H9 (cell line): Measurements from ENCODE around the gene HERC6. TPM values are rescaled to one million over a fixed set of nuclear protein-coding genes. Genes with fewer than 3 reads are reported as not detected.
A peak's percentile ranks its signal among the peaks of the same experiment; 100 is the strongest.

Experiments used
- DNase-seq: peaks from one replicate; pipeline ENCODE4 v3.0.0-alpha.2; 2017
- H2AFZ ChIP-seq: one replicate; pipeline ENCODE4 v1.6.1; 2013; ENCODE audit warnings: mild to moderate bottlenecking, low read length, control low read depth, moderate library complexity
- H2AK5ac ChIP-seq: 2 replicates; pipeline ENCODE4 v1.6.1; 2013; ENCODE audit warnings: low read length, control low read depth, mixed read lengths; ENCODE audit not compliant: insufficient read length
- H2BK120ac ChIP-seq: one replicate; pipeline ENCODE4 v1.6.1; 2013; ENCODE audit warnings: low read depth, mild to moderate bottlenecking, low read length, control low read depth, inconsistent platforms; ENCODE audit not compliant: poor library complexity, severe bottlenecking
- H2BK12ac ChIP-seq: 2 replicates; pipeline ENCODE4 v1.6.1; 2013; ENCODE audit warnings: low read length, control low read depth, mixed read lengths, low read depth; ENCODE audit not compliant: insufficient read length
- H2BK15ac ChIP-seq: 2 replicates; pipeline ENCODE4 v1.6.1; 2013; ENCODE audit warnings: low read depth, low read length, control low read depth
- H2BK20ac ChIP-seq: one replicate; pipeline ENCODE4 v1.6.1; 2013; ENCODE audit warnings: low read depth, mild to moderate bottlenecking, low read length, control low read depth, inconsistent platforms; ENCODE audit not compliant: poor library complexity, severe bottlenecking
- H2BK5ac ChIP-seq: 2 replicates; pipeline ENCODE4 v1.6.1; 2013; ENCODE audit warnings: low read length, control low read depth, mixed read lengths; ENCODE audit not compliant: insufficient read length
- H3K14ac ChIP-seq: 2 replicates; pipeline ENCODE4 v1.6.1; 2013; ENCODE audit warnings: low read length, control low read depth; ENCODE audit not compliant: insufficient read depth
- H3K18ac ChIP-seq: 2 replicates; pipeline ENCODE4 v1.6.1; 2013; ENCODE audit warnings: low read depth, mild to moderate bottlenecking, mixed read lengths, low read length, control low read depth; ENCODE audit not compliant: insufficient read length
- H3K23ac ChIP-seq: 2 replicates; pipeline ENCODE4 v1.6.1; 2013; ENCODE audit warnings: low read length, control low read depth, mixed read lengths, low read depth; ENCODE audit not compliant: insufficient read length
- H3K23me2 ChIP-seq: 2 replicates; pipeline ENCODE4 v1.6.1; 2013; ENCODE audit warnings: low read depth, mild to moderate bottlenecking, mixed read lengths, low read length, control low read depth; ENCODE audit not compliant: insufficient read length, poor library complexity, severe bottlenecking
- H3K27ac ChIP-seq: 2 replicates; pipeline ENCODE4 v1.5.1; 2013; ENCODE audit warnings: low read length, control low read depth, mixed read lengths, low read depth; ENCODE audit not compliant: insufficient read length
- H3K27me3 ChIP-seq: 2 replicates; pipeline ENCODE4 v1.6.1; 2013; ENCODE audit warnings: low read length, control low read depth, inconsistent platforms; ENCODE audit not compliant: insufficient read depth
- H3K4ac ChIP-seq: 2 replicates; pipeline ENCODE4 v1.6.1; 2013; ENCODE audit warnings: low read depth, mild to moderate bottlenecking, control low read depth, inconsistent platforms, low read length, moderate library complexity
- H3K4me1 ChIP-seq: 2 replicates; pipeline ENCODE4 v1.6.1; 2013; ENCODE audit warnings: low read length, control low read depth, inconsistent platforms; ENCODE audit not compliant: insufficient read depth
- H3K4me2 ChIP-seq: 2 replicates; pipeline ENCODE4 v1.6.1; 2013; ENCODE audit warnings: low read length, control low read depth, mixed read lengths; ENCODE audit not compliant: insufficient read length, insufficient read depth
- H3K56ac ChIP-seq: 2 replicates; pipeline ENCODE4 v1.6.1; 2013; ENCODE audit warnings: low read depth, mild to moderate bottlenecking, mixed read lengths, low read length, control low read depth; ENCODE audit not compliant: insufficient read length
- H3K79me1 ChIP-seq: 2 replicates; pipeline ENCODE4 v1.6.1; 2013; ENCODE audit warnings: low read depth, mild to moderate bottlenecking, moderate library complexity, low read length, control low read depth, inconsistent platforms; ENCODE audit not compliant: insufficient read depth, poor library complexity, severe bottlenecking
- H3K79me2 ChIP-seq: 2 replicates; pipeline ENCODE4 v1.6.1; 2013; ENCODE audit warnings: low read length, control low read depth, inconsistent platforms; ENCODE audit not compliant: insufficient read depth
- H3K9ac ChIP-seq: 2 replicates; pipeline ENCODE4 v1.6.1; 2013; ENCODE audit warnings: low read length, control low read depth, mixed read lengths; ENCODE audit not compliant: insufficient read length; ENCODE audit errors: extremely low read depth
- H3K9me3 ChIP-seq: one replicate; pipeline ENCODE4 v1.6.1; 2013; ENCODE audit warnings: low read depth, low read length, inconsistent platforms; ENCODE audit not compliant: control insufficient read depth
- H3T11ph ChIP-seq: one replicate; pipeline ENCODE4 v1.6.1; 2013; ENCODE audit warnings: mild to moderate bottlenecking, low read length, control low read depth, inconsistent platforms
- H4K20me1 ChIP-seq: one replicate; pipeline ENCODE4 v1.6.1; 2013; ENCODE audit not compliant: control insufficient read depth, insufficient read length, insufficient read depth
- H4K5ac ChIP-seq: 2 replicates; pipeline ENCODE4 v1.6.1; 2013; ENCODE audit warnings: low read depth, mild to moderate bottlenecking, mixed read lengths, low read length, control low read depth; ENCODE audit not compliant: insufficient read length
- H4K8ac ChIP-seq: replicated peaks from 2 replicates; pipeline ENCODE4 v1.6.1; 2013; ENCODE audit warnings: low read length, control low read depth, mixed read lengths, low read depth; ENCODE audit not compliant: insufficient read length
- H4K91ac ChIP-seq: 2 replicates; pipeline ENCODE4 v1.6.1; 2013; ENCODE audit warnings: low read depth, mild to moderate bottlenecking, moderate library complexity, mixed read lengths, low read length, control low read depth; ENCODE audit not compliant: insufficient read length
- H3K27ac Mint-ChIP-seq, 3 experiments: 2 replicates in 2 of 3; 3 replicates in 1 of 3; pipeline ENCODE4 v1.8.0; 2020 to 2021; ENCODE audit warnings: mixed read lengths in 3 of 3, mild to moderate bottlenecking in 1 of 3, moderate library complexity in 1 of 3
- H3K27me3 Mint-ChIP-seq: 2 replicates; pipeline ENCODE4 v1.8.0; 2021; ENCODE audit warnings: low read depth, mild to moderate bottlenecking, moderate library complexity, mixed read lengths
- H3K36me3 Mint-ChIP-seq, 3 experiments: 2 replicates in 2 of 3; 3 replicates in 1 of 3; pipeline ENCODE4 v1.8.0; 2020 to 2021; ENCODE audit warnings: low read depth in 3 of 3, mixed read lengths in 3 of 3; ENCODE audit not compliant: insufficient read depth in 1 of 3
- H3K4me1 Mint-ChIP-seq, 2 experiments: 2 replicates each; pipeline ENCODE4 v1.8.0; 2020; ENCODE audit warnings: mixed read lengths in 2 of 2
- H3K4me3 Mint-ChIP-seq, 2 experiments: 2 replicates in 1 of 2; 3 replicates in 1 of 2; pipeline ENCODE4 v1.8.0; 2020 to 2021; ENCODE audit warnings: mild to moderate bottlenecking in 2 of 2, mixed read lengths in 2 of 2, moderate library complexity in 1 of 2
- H3K9me3 Mint-ChIP-seq, 2 experiments: 2 replicates in 1 of 2; 3 replicates in 1 of 2; pipeline ENCODE4 v1.8.0; 2020; ENCODE audit warnings: mild to moderate bottlenecking in 2 of 2, mixed read lengths in 2 of 2, moderate library complexity in 1 of 2
- WGBS: extraction: QIAGEN DNeasy Blood & Tissue Kit; methylation state at CpG from one replicate; pipeline ENCODE4 v1.1.7; 2013; ENCODE audit warnings: missing lambda C conversion rate, low lambda C conversion rate, mixed read lengths; ENCODE audit not compliant: insufficient read length; ENCODE audit errors: extremely low coverage; 5-methylcytosine and 5-hydroxymethylcytosine counted together
- total RNA-seq: library from RNA; stranded (reverse); gene quantifications from 2 replicates; pipeline ENCODE4 v1.2.1, GENCODE V29; 2021
- TF ChIP-seq, protein P1 (sequence below): fragments of 200-600 bp; sonication (generic); conservative IDR thresholded peaks from 3 replicates; pipeline ENCODE4 v1.8.0; 2021; ENCODE audit warnings: antibody characterized with exemption, mild to moderate bottlenecking

The HERC6 gene
- total RNA-seq, 1 experiment from 2014 or later: 8.2 TPM

DNA sequence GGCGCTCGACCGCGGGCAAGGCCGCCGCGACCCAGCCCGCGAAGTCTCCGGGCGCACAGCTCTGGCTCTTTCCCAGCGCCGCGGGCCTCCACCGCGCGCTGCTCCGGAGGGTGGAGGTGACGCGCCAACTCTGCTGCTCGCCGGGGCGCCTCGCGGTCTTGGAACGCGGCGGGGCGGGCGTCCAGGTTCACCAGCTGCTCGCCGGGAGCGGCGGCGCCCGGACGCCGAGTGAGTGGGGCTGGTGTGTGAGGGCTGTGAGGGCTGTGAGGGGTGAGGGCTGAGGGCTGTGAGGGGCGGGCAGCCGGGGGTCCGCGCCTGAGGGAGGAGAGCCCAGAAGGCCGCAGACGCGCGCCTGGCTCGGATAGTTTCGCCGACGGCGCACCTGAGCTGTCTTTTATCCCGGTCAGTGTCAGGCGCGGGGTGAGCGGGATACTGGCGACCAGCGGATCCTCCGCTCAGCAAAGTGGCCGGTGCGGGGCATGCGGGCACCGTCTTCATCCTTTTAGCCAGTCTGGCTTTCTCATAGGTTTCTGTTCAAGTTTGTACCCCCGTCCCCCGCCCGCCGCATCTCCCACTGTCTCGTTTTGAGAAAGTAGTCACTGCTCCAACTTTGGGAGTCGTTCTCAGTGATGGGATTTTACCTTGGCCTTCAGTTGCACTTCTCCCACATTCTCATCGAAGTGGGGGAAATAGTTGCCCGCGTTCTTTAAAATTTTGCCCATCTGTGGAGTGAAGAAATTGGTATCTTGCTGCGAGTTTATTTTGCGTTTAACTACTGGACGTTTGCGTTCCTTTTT lies 78.9 kb downstream of the HERC6 start:
- TF ChIP-seq, protein P1, sequence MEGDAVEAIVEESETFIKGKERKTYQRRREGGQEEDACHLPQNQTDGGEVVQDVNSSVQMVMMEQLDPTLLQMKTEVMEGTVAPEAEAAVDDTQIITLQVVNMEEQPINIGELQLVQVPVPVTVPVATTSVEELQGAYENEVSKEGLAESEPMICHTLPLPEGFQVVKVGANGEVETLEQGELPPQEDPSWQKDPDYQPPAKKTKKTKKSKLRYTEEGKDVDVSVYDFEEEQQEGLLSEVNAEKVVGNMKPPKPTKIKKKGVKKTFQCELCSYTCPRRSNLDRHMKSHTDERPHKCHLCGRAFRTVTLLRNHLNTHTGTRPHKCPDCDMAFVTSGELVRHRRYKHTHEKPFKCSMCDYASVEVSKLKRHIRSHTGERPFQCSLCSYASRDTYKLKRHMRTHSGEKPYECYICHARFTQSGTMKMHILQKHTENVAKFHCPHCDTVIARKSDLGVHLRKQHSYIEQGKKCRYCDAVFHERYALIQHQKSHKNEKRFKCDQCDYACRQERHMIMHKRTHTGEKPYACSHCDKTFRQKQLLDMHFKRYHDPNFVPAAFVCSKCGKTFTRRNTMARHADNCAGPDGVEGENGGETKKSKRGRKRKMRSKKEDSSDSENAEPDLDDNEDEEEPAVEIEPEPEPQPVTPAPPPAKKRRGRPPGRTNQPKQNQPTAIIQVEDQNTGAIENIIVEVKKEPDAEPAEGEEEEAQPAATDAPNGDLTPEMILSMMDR: no peak
- H3K27ac ChIP-seq: no peak overlapping the region
- H3K4me3 Mint-ChIP-seq: peak overlapping the region; percentile 85 to 91

More for the DNA sequence above, 78.9 kb downstream of the HERC6 start:
- Mint-ChIP-seq H3K27ac (peak overlapping the region in 1 of 3 experiments; percentile 94; a peak in 1 of 7 replicates), H3K4me1 (peaks cover 8 to 16% of the 10 kb centered on the region in 2 experiments), H3K27me3 (peaks cover 29% of the 10 kb centered on the region), H3K36me3 (peaks cover 5 to 9% (median 7%) of the 10 kb centered on the region in 3 experiments), H3K9me3 (peaks cover 2 to 4% of the 10 kb centered on the region in 2 experiments; a peak in 3 of 5 replicates)
- H3K79me1 ChIP-seq: no peaks in the 10 kb centered on the region
- H2BK15ac ChIP-seq: no peak overlapping the region
- H3K9ac ChIP-seq: no peak overlapping the region
- H3K4ac ChIP-seq: no peak overlapping the region
- H2AFZ ChIP-seq: peak overlapping the region; percentile 60
- no CpG with 5 or more reads among the region's 75 CpGs for WGBS
- no peaks in the 10 kb centered on the region for H3K9me3 ChIP-seq
- no peak overlapping the region for H2BK20ac ChIP-seq
- no peaks in the 10 kb centered on the region for H3K4me1 ChIP-seq
- no peak overlapping the region for H3T11ph ChIP-seq
- H2BK120ac ChIP-seq: no peak overlapping the region
- no peak overlapping the region for H4K5ac ChIP-seq
- H3K4me2 ChIP-seq: peak overlapping the region; percentile 65
- H3K23me2 ChIP-seq: peaks cover 4% of the 10 kb centered on the region
- peak; percentile 64 for DNase-seq
- no peak overlapping the region for H2AK5ac ChIP-seq
- no peak overlapping the region for H2BK12ac ChIP-seq
- H4K8ac ChIP-seq: no peak overlapping the region
- H4K91ac ChIP-seq: no peak overlapping the region
- H4K20me1 ChIP-seq: no peaks in the 10 kb centered on the region
- no peaks in the 10 kb centered on the region for H3K79me2 ChIP-seq
- no peak overlapping the region for H3K18ac ChIP-seq
- H2BK5ac ChIP-seq: no peak overlapping the region
- H3K23ac ChIP-seq: no peak overlapping the region
- H3K14ac ChIP-seq: peak overlapping the region; percentile 4; the same call in 1 of the 2 replicates
- peaks cover 2% of the 10 kb centered on the region; the same call in 1 of the 2 replicates for H3K27me3 ChIP-seq
- H3K56ac ChIP-seq: no peak overlapping the region
